Measurements from ENCODE around the gene TAF1C. TPM values are rescaled to one million over a fixed set of nuclear protein-coding genes. Genes with fewer than 3 reads are reported as not detected.

TAF1C gene
- total RNA-seq, 1 experiment from 2014 or later, result 31.9 TPM

GRCh38 chr16:84183572-84183875 is 3.3 kb downstream of the TAF1C start:
- BruUV-seq (replicated peaks), result no TSS peak
- in situ Hi-C loops (cut with HindIII; ENCODE audit: low pct_unique_long_range_greater_than_20kb, low sequenced_read_pairs) (no loop called here), intact Hi-C loops (cut with micrococcal nuclease; ENCODE audit: unreplicated experiment) (loop anchor here (5.0 to 10.0 kb wide), 2 partner anchors 124 to 301 kb away; no protein-coding TSS in a partner anchor)
- no peaks in the 10 kb centered on the region for H3K4me1 ChIP-seq (ENCODE audit: control insufficient read depth, insufficient read depth, low read length)
- ChIA-PET CTCF (interaction anchor here (1.1 to 1.3 kb wide), 2 partner anchors 324 to 327 kb away, joined by 3 to 5 read pairs; no protein-coding TSS in a partner anchor), POLR2A (no interaction called here)
- no peaks in the 10 kb centered on the region for H3K9me3 ChIP-seq (ENCODE audit: control insufficient read depth, insufficient read depth, low read depth, low read length)
- no peak for ATAC-seq
- H3K36me3 ChIP-seq (ENCODE audit: control insufficient read depth, insufficient read depth, low read length), result peaks cover 4% of the 10 kb centered on the region; the same call in 1 of the 2 replicates
- DNase-seq (ENCODE audit: low read depth, low spot score), result no peak
- H3K27me3 ChIP-seq (ENCODE audit: control insufficient read depth, insufficient read depth, low read length), result no peaks in the 10 kb centered on the region
- TF ChIP-seq REST (IDR thresholded peaks at IDR 0.05; ENCODE audit: insufficient read depth in 1 of 2, low read depth in 2 of 2, low read length in 1 of 2), result no peak
- no peak for TF ChIP-seq TCF7L2 (IDR thresholded peaks at IDR 0.05; ENCODE audit: low read depth, low read length)
- TF ChIP-seq SIN3A (IDR thresholded peaks at IDR 0.05; ENCODE audit: borderline replicate concordance, insufficient read depth, low read depth, low read length), result no peak
- TF ChIP-seq CTCF (IDR thresholded peaks at IDR 0.05), result no peak
- no peak for TF ChIP-seq POLR2AphosphoS5 (IDR thresholded peaks at IDR 0.05; ENCODE audit: low read depth, low read length)
- no peak overlapping the region for H3K27ac ChIP-seq (ENCODE audit: low read length)
- no peak overlapping the region for H3K4me3 ChIP-seq (ENCODE audit: low read depth in 2 of 2, low read length in 2 of 2)

GRCh38 chr16:84182680-84183571 is 3.9 kb downstream of the TAF1C start:
- DNase-seq (ENCODE audit: low read depth, low spot score), result no peak
- no peaks in the 10 kb centered on the region for H3K9me3 ChIP-seq (ENCODE audit: control insufficient read depth, insufficient read depth, low read depth, low read length)
- BruUV-seq (replicated peaks), result no TSS peak
- no peak for TF ChIP-seq POLR2AphosphoS5 (IDR thresholded peaks at IDR 0.05; ENCODE audit: low read depth, low read length)
- no peak for TF ChIP-seq CTCF (IDR thresholded peaks at IDR 0.05)
- no peak for TF ChIP-seq REST (IDR thresholded peaks at IDR 0.05; ENCODE audit: insufficient read depth in 1 of 2, low read depth in 2 of 2, low read length in 1 of 2)
- TF ChIP-seq SIN3A (IDR thresholded peaks at IDR 0.05; ENCODE audit: borderline replicate concordance, insufficient read depth, low read depth, low read length), result no peak
- no peak for TF ChIP-seq TCF7L2 (IDR thresholded peaks at IDR 0.05; ENCODE audit: low read depth, low read length)
- POLR2A ChIA-PET, result no interaction called here
- CTCF ChIA-PET, result interaction anchor here (1.1 to 1.3 kb wide), 2 partner anchors 325 to 328 kb away, joined by 3 to 5 read pairs; no protein-coding TSS in a partner anchor
- H3K4me1 ChIP-seq (ENCODE audit: control insufficient read depth, insufficient read depth, low read length), result no peaks in the 10 kb centered on the region; the same call in 1 of the 2 replicates
- H3K27ac ChIP-seq (ENCODE audit: low read length), result no peak overlapping the region
- intact Hi-C loops (cut with micrococcal nuclease; ENCODE audit: unreplicated experiment) (loop anchor here (5.0 to 10.0 kb wide), 2 partner anchors 124 to 302 kb away; no protein-coding TSS in a partner anchor), in situ Hi-C loops (cut with HindIII; ENCODE audit: low pct_unique_long_range_greater_than_20kb, low sequenced_read_pairs) (no loop called here)
- no peaks in the 10 kb centered on the region for H3K27me3 ChIP-seq (ENCODE audit: control insufficient read depth, insufficient read depth, low read length)
- H3K36me3 ChIP-seq (ENCODE audit: control insufficient read depth, insufficient read depth, low read length), result peaks cover 4% of the 10 kb centered on the region; the same call in 1 of the 2 replicates
- no peak overlapping the region for H3K4me3 ChIP-seq (ENCODE audit: low read depth in 2 of 2, low read length in 2 of 2)
- no peak for ATAC-seq
